LNCaP clone FGC (cell line): Measurements from ENCODE around the gene PTGER1.

Experiments
- DNase-seq: peaks from one replicate; pipeline ENCODE4 v3.0.0-alpha.2; 2011; ENCODE audit warnings: low read depth
- H3K4me3 ChIP-seq: 2 replicates; pipeline ENCODE4 v1.5.1; 2011; ENCODE audit warnings: mild to moderate bottlenecking, low read depth, low read length, control low read depth
- TF ChIP-seq, protein P1 (sequence below): IDR thresholded peaks from 2 replicates; pipeline ENCODE4 v1.5.1; 2012; ENCODE audit warnings: mild to moderate bottlenecking; ENCODE audit not compliant: control insufficient read depth, insufficient read depth; ENCODE audit errors: extremely low read depth

PTGER1 gene

DNA sequence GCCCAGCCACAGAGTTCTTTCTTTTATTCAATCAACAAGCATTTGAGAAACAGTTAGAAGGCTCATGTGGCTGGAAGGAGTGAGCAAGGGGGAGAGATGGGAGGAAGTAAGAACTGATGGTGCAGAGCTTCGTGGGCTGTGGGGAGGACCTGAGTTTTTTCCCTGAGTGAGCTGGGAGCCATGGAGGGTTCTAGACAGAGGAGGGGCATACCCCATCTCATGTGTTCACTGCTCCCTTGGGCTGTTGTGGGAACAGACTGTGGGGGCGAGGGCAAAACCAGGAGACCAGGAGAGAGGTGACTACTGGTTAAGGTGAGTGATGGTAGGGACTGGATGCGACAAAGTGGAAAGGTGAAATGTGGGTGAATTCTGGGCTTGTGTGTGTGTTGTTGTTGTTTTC lies 44.4 kb downstream of the PTGER1 start:
- TF ChIP-seq, protein P1, sequence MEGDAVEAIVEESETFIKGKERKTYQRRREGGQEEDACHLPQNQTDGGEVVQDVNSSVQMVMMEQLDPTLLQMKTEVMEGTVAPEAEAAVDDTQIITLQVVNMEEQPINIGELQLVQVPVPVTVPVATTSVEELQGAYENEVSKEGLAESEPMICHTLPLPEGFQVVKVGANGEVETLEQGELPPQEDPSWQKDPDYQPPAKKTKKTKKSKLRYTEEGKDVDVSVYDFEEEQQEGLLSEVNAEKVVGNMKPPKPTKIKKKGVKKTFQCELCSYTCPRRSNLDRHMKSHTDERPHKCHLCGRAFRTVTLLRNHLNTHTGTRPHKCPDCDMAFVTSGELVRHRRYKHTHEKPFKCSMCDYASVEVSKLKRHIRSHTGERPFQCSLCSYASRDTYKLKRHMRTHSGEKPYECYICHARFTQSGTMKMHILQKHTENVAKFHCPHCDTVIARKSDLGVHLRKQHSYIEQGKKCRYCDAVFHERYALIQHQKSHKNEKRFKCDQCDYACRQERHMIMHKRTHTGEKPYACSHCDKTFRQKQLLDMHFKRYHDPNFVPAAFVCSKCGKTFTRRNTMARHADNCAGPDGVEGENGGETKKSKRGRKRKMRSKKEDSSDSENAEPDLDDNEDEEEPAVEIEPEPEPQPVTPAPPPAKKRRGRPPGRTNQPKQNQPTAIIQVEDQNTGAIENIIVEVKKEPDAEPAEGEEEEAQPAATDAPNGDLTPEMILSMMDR: no peak
- no peak for DNase-seq
- H3K4me3 ChIP-seq: no peak overlapping the region

DNA sequence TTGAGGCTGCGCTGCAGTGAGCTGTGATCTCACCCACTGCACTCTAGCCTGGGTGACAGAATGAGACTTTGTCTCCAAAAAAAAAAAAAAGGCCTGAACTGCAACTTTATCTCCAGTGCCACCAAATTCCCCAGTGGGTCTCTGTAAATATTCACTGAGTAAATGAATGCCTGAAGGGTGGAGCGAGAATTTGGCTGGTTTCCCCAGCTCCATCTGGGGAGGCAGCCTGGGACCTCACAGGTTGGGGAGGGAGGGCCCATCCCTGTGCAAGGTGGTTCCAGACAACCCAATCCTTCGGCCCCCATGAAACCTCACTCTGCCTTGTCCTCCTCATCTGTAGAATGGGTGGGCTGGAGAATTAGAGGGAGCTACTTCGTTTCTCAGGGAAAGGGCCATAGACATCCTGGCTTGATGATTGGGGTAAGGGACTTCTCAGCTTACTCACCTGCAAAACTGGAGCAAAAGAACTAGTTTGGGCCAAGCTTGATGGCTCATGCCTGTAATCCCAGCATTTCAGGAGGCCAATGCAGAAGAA lies 46.2 kb downstream of the PTGER1 start:
- DNase-seq: no peak
- no peak overlapping the region for H3K4me3 ChIP-seq
- TF ChIP-seq, protein P1: no peak

DNA sequence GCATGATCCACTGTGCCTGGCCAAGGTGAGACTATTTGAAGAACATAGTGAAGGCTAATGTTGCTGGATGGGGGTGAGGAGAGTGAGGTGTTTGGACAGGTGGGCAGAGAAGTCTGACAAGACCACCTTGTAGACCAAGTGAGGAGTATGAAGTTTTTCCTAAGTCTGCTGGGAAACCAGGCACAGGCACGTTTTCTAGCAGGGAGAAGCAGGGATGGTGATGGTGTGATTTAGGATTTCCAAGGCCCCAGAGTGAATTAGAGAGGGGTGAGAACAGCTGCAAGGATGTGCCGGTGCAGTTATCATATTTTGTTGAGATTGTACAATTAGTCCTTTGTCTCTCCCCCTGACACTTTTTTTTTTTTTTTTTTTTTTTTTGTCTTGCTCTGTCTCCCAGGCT lies 47.7 kb downstream of the PTGER1 start:
- TF ChIP-seq, protein P1: no peak
- DNase-seq: no peak
- H3K4me3 ChIP-seq: no peak overlapping the region

DNA sequence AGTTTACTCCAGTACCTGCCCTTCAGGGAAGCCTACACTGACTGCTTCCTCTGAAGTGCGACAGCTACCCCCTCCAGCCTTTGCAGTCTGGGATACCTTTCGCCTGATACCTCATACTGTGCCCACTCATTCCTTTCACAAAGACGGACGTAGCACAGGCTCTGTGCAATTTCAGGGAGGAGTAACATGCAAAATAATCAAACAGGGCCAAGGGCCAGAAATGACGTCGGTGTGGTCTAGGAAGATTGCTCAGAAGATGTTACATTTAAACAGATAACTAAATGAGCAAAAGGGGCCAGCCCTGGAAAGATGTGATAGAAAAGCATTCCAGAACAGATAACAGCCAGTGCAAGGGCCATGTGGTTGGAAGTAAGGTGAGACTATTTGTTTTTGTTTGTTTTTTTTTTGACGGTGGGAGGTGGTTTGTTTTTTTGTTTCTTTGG lies 49.4 kb downstream of the PTGER1 start:
- TF ChIP-seq, protein P1: no peak
- no peak for DNase-seq
- H3K4me3 ChIP-seq: no peak overlapping the region
